A204.1 (cell line): ENCODE results near the gene FAM110C.
"Not testable (repeated sequence)": the region's sequence is repeated elsewhere in the genome, so short reads cannot be mapped to it uniquely, and the experiment has no call there.

Experiments used
- FAIRE-seq: peaks from 2 replicates; lab custom pipeline; 2012; peaks lifted over from hg19 to GRCh38; lab: Jason Lieb, UNC

The FAM110C gene

GRCh38 chr2:44748-45341, 1.5 kb downstream of the FAM110C start:
- no peak for FAIRE-seq

DNA sequence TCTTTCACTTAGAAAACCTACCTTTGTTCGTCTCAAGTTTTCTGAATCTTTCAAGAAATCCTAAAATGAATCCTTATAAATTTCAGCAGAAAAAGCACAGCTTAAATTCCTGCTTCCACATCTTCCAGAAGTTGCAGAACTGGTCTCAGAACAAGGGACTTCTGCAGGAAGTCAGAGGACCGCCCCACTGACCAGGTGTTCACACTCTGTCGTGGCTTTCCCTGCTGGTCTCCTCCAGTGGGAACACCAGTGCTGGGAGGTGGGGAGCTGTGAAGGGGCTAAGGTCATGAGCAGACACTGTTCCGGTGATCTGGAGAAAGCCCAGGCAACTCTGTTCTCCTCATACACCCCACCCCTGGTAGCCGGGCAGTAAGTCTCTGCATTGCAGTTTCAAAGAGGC, 3.5 kb downstream of the FAM110C start:
- FAIRE-seq, result no peak

GRCh38 chr2:40465-40864, 5.8 kb downstream of the FAM110C start:
- no peak for FAIRE-seq

DNA sequence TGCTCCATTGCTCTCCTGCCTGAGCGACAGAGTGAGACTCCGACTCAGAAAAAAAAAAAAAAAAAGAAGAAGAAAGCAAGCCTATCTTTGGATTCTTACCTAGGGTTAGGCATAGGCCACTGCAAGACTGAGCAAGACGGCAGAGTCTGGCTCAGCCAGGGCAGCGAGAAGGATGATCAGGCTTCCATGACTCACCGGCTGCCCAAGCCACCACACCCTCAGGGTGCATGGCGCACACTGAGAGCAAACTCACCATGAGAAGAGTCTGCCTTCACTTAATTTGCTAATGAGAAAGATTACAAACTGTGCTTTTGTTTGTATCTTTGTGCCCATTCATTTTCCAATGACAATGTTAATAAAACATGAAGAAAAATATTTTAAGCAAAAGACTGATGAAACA, 8.2 kb downstream of the FAM110C start:
- FAIRE-seq, result no peak

DNA sequence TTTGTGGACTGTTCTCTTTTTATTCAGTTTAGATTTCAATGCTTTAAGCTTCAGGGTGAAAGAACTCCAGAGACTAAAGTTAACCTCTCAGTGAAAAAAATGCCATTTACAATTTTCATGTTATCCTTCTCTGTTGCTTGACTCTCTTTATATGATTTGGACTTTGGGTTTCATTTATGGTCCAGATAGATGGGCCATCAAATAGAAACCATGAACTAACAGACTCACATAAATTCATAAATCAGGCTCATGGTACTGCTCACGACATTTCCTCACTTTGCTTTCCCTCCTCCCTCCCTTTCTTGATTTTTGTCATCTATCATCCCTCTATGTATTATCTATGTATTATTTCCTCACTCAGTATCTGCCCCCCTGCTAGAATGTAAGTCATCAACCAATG, 10.0 kb downstream of the FAM110C start:
- no peak for FAIRE-seq

DNA sequence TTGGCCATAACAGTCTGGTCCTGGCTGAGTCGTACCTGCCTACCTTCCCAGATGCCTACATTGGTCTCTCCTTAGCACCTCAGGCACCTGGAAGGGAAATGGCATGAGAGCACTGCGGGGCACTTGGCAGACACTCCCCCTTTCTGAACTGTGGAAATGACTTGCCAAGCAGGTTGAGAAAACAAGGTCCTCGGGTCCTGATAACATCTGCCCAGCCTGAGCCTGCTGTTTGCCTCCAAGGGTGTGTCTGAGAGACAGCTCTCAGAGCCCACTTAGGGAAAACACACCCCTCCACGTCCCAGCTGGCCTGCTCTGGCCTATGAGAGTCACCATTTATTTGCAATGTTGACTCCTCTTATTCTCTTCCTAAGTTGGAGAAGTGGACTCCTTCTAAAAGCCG, 10.5 kb downstream of the FAM110C start:
- no peak for FAIRE-seq

GRCh38 chr2:33620-34019, 12.7 kb downstream of the FAM110C start:
- no peak for FAIRE-seq

- FAIRE-seq, result no peak
Observed at GRCh38 chr2:32068-32467, 14.2 kb downstream of the FAM110C start.

DNA sequence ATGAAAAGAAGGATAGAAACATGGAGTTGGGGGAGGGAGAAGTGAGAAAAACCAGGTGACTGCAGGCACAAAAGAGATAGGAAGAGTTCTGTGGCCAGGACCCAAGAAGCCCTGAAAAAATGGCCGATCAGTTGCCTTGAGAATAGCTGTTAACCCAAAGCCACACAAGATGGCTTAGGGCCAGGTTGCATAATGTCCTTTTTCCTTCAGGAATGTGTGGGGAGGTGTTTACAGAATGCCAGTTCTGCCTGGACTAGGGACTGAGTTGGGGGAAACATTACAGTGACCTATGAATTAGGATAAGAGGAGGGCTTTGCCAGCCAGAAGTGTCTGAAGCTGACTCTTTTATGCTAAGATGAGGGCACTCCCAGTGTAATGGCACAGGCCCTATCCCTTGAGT, 17.1 kb downstream of the FAM110C start:
- no peak for FAIRE-seq

GRCh38 chr2:28406-28975, 17.8 kb downstream of the FAM110C start:
- FAIRE-seq, result no peak

GRCh38 chr2:26891-27290, 19.4 kb downstream of the FAM110C start:
- FAIRE-seq, result no peak

DNA sequence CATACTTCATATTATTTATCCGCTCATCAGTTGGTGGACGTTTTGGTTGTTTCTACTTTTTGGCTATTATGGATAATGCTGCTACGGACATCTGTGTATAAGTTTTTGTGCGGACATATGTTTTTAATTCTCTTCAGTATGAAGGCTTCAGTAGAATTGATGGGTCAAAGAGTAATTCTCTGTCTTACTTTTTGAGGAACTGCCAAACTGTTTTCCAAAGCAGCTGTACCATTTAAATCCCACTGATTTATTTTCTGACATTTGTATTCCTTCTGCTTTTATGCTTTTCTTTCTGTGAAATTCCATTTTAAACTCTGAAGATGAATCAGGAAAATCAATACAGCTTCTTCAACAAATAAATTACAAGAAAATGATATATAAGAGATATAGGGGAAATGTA, 20.8 kb downstream of the FAM110C start:
- no peak for FAIRE-seq

DNA sequence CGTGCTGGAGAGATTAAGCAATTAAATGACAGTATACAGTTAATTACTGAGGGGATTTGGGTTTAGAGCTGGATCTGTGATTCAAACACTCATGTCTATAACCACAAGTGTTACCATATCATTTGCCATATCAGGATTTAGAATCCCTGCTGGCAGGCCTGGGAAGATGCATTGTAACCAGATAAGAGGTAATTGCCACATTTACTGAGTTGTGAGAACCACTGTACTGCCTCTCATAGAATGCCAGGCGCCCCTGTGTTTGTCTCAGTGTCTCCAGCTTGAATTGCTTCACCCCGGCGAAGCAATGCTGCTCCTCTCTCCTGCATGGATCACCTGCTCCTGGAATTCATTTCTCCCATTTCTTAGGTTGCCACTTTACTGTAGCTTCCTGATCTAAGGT, 21.7 kb downstream of the FAM110C start:
- not testable (repeated sequence) for FAIRE-seq

GRCh38 chr2:24107-24506, 22.2 kb downstream of the FAM110C start:
- FAIRE-seq, result no peak

DNA sequence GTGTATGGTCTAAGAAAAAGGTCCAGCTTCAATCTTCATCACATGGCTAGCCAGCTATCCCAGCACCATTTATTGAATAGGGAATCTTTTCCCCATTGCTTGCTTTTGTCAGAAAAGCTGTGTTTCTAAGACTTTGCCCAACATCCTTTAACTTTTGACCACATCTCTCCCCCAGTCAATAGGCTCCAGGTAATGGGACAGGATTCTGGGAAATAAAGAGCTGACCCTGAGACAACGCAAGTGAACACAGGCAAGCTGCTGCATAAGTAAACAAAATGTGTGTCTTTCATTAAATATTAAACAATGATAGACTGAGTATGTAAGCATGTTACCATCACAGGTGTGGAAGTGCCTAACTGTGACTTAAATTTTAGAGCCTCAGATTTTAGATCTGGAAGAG, 23.0 kb downstream of the FAM110C start:
- FAIRE-seq, result no peak

DNA sequence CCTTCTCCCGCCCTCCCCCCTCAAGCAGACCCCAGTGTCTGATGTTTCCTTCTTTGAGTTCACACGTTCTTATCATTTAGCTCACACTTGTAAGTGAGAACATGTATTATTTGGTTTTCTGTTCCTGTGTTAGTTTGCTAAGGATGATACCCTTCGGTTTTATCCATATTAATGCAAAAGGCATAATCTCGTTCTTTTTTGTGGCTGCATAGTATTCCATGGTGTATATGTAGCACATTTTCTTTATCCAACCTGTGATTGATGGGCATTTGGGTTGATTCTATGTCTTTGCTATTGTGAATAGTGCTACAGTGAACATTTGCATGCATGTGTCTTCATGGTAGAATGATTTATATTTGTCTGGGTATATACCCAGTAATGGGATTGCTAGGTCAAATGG, 24.1 kb downstream of the FAM110C start:
- not testable (repeated sequence) for FAIRE-seq

DNA sequence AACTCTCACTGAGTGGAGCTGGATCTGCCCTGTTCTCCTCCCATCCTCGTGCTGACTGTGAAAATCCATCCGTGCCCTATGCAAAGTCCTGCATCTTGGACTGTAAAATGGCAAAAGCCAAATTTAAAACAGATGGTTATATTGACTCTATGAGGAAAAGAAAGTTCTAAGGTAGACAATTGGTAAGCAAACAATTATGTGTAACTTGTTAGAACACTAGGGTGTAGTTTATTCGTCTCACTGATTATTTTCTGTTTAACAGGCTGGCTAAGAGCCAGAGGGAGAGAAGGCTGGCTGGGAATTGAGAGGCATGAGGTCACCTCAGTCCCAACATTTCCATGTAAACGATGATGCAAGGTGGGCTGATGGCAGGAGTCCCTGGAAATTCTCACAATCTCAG, 26.0 kb downstream of the FAM110C start:
- FAIRE-seq, result not testable (repeated sequence)

- no peak for FAIRE-seq
Observed at GRCh38 chr2:19505-19904, 26.8 kb downstream of the FAM110C start.

DNA sequence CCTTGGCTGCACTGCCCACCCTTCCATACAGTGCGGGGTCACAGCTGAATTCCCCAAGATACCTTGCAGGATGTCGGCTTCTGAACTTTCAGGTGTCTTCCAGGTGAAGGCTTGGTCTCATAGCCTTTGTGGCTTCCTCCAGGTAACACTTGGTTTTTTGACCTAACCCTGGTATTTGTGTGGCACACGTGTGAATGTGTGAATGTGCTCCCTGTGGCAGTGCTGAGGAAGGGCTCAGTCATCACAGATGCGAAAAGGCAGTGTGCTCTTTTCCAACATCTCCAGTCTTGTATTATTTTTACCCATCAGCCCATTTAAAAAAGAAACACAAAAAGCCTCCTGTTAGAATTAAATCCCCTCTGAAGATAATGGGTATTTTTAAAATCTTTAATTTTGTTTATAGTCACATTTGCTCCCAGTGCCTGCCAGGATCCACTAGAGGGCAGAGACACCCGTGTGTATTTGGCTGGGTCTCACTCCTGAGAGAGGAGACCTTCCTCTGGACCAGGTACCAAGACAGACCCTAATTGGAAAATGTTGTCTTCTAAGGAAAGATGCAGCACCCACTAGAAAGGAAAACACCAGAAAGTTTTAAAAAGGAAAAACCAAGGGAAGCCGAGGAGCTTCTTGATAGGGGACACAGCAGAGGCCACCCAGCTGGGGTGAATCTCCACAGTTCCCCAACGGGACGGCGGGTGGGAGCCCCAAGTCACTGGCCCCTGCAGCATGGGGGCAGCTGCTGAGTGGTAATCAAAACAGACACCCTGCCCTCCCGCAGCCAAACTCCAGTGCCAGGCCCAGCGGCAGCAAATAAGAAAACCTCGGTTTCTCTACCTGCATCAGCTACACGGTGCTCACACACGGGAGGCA, 27.7 kb downstream of the FAM110C start:
- no peak for FAIRE-seq

DNA sequence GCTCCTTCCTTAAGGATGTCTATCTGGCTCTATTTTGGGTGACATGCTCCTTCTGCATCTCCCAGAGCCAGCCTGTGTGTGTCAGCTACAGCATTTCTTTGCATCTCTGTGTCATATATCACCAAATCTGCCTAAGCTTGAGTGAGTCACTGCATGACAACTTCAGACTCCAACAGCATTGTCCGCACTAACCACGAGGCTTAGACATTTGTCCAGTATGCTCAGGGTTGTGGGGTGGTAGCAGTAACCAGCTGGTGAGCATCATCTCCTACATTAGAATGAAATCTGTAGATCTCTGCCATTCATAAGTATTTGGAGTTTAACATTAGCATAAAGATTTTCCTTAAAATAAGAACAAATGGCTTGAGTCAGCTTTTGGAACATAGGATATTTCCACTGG, 30.4 kb downstream of the FAM110C start:
- FAIRE-seq, result not testable (repeated sequence)

DNA sequence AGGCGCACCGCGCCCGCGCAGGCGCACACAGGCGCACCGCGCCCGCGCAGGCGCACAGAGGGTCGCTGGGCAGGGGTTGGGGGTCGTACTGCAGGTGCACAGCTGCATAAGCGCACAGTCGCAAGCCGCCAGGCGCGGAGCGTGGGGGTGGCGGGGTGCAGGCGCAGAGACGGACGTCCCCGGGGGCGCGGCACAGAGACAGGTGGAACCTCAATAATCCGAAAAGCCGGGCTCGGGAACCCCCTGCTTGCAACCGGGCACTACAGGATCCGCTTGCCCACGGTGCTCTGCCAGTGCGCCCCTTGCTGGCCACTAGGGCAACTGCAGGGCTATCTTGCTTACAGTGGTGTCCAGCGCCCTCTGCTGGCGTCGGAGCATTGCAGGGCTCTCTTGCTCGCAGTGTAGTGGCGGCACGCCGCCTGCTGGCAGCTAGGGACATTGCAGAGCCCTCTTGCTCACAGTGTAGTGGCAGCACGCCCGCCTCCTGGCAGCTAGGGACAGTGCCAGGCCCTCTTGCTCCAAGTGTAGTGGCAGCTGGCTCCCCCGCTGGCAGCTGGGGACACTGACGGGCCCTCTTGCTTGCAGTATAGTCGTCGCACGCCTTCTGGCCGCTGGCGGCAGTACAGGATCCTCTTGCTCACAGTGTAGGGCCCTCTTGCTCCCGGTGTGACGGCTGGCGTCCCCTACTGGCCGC, 34.9 kb downstream of the FAM110C start:
- FAIRE-seq, result no peak

DNA sequence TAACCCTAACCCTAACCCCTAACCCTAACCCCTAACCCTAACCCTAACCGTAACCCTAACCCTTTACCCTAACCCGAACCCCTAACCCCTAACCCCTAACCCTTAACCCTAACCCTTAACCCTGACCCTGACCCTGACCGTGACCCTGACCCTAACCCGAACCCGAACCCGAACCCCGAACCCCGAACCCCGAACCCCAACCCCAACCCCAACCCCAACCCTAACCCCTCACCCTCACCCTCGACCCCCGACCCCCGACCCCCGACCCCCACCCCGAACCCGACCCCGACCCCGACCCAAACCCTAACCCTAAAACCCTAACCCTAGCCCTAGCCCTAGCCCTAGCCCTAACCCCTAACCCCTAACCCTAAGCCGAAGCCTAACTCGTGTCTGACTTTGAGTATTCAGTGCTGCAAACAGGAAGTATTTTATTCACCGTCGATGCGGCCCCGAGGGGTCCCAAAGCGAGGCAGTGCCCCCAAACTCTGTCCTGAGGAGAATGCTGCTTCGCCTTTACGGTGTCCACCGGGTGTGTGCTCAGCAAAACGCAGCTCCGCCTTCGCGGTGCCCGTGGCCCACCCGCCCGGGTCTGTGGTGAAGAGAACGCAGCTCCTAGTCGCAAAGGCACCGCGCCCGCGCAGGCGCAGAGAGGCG, 36.0 kb downstream of the FAM110C start:
- no peak for FAIRE-seq
